GM19025 (cell line): ENCODE data around the gene ARCN1.
"Not testable (repeated sequence)": the region's sequence is repeated elsewhere in the genome, so short reads cannot be mapped to it uniquely, and the experiment has no call there.

Experiments
- ATAC-seq: cut with Tn5 transposase; IDR thresholded peaks from one replicate; pipeline ENCODE4 v1.9.1; 2021; ENCODE audit warnings: mild to moderate bottlenecking, low read depth, moderate library complexity; ENCODE audit not compliant: unreplicated experiment

ARCN1 gene

DNA sequence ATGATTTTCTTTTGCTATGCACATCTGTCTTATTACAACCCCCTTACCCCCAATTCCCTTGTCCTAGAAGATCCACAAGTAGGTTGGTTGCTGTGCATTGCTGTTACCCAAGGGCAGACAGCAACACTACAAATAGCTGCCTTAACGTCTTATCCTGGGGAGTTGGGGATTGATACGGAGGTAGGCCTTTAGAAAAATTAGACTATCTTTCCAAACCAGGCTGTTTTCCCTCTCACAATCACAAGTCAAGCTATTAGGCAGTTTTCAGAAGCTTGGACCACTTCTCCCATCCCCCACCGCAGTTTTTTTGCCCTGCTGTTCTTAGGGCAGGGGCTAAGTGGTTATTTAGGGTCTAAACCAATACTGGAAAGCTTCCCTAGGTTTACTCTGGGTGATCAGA is 32.4 kb downstream of the ARCN1 start:
- ATAC-seq = no peak

DNA sequence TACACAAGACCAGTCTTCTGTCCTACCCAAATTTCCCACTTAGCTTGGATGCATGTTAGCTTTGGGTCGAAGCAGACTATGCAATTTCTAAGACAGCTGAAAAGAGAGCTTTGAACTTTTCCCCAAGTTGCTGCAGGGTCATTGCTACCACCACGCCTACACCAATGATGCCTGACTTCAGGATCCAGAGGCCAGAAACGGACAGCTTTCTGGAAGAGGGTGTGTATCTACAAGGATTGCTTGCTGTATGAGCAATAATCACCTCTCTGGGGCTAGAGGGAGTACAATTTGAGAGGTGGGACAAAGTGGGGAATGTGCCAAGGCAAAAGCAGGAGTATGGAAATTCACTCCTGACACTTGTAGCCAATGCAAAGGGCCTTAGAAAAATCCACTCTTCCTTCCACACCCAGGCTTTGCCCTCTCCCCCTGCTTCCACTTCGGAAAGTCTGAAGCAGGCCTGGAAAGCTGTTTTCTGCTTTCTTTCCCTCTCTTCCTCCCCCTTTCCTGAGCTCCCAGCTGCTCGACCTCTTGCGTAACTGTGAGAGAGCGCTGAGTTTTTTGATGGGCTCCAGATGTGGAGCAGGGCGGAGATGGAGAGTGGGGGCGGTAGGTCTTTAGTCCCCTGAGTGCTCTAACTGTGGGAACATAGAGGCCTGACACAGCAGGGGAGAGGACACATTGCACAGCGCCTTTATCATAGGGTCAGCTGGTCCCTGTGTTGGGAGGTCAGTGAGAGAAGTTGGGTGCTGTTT is 33.1 kb downstream of the ARCN1 start:
- no peak for ATAC-seq

DNA sequence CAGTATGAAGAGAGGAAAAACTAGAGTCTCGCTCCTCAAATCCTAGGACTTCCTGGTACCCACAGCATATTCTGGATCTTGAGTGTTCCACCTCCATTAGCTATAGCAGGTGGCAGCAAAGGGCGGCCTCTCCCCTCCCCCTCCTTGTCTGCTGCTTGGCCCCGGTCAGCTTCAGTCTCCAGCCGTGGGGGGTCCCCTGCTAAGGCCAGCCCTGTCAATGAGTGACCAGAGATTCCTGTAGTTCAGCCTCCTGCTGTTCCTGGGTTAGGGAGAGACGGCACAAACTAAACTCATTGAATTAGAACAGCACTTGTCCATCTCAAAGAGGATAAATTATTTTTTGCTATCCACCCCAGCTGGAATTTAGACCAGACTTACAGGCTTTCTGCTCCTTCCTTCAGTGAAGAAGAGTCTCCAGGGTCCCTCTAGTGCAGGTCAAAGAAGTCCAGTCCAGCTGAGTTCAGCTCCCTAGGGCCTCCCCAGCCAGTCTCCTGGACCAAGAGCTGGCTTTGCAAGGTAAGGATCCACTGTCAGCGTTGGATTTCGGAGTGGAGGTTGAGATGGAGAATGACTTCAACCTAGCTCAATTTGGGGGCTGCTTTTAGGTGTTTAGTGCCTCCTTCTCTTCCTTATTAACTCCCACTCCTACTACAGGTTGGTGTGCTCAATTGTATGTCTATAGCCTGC is 34.1 kb downstream of the ARCN1 start:
- ATAC-seq = no peak

DNA sequence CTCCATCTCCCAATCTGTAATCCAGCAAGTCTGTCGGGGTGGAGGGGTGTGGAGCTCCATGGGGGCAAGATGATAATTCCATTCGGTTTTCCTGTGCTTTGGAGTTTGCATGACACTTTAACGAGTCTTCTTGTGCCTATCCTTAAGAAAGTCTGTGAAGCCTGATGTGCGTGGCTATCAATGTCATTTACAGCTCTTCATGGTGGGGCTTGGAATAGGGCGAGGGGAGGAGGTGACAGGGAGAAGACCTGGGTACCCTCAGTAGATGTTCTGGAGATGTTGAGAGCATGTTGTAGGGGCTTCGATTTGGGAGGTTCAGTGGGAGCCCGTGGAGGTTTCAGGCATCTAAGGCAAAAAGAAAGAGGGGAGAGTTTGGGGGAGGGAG is 34.6 kb downstream of the ARCN1 start:
- ATAC-seq = no peak

DNA sequence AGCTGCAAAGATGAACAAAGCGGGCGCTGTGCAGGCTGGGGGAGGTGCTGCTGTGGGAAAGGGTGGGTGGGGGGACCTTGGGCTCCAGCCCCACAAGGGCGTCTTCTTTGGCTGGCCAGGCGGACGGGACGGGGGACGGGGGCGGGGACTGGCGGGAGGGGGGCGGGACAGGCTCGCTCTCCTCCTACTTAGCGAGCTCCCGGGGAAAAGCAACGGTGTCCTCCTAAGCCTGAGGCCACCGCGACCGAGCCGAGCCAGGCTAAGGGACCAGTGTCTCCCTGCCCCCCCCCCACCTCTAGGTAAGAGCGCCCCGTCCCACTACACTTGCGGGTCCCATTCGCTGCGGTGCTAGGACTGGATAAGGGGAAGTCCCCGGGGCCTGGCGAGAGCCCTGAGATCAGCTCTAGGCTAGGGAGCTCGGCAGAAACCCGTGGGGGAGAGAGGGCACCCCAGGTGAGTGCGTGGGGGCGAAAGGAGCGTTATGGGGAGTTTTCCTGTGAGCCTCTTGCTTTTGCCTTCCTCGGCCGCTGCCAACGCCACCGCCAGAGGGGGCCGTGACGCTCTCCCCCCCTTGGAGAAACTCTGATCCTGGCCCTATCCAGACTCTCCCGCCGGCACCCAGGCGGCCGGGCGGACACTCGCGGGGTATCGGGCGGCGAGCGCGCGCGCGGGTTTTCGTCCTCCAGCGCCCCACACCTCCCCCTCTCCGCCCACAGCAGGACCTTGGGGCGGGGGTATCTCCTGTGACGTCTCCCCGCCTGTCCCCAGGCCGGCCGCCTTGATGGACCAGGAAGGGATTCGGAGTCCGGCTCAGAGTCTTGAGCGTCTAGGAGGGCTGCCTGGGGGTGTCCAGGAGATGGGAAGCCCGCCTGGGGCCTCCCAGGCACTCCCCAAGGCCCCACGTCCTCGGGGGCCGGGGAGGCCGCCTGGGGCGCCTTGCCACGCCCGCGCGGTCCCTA is 35.5 kb downstream of the ARCN1 start, which contains the start of gene PHLDB1:
TSS of gene PHLDB1 (plus strand) at position 215 of the 959 bp plus-strand sequence. CDS start 6,222 bp downstream, outside the sequence.
- ATAC-seq = no peak

DNA sequence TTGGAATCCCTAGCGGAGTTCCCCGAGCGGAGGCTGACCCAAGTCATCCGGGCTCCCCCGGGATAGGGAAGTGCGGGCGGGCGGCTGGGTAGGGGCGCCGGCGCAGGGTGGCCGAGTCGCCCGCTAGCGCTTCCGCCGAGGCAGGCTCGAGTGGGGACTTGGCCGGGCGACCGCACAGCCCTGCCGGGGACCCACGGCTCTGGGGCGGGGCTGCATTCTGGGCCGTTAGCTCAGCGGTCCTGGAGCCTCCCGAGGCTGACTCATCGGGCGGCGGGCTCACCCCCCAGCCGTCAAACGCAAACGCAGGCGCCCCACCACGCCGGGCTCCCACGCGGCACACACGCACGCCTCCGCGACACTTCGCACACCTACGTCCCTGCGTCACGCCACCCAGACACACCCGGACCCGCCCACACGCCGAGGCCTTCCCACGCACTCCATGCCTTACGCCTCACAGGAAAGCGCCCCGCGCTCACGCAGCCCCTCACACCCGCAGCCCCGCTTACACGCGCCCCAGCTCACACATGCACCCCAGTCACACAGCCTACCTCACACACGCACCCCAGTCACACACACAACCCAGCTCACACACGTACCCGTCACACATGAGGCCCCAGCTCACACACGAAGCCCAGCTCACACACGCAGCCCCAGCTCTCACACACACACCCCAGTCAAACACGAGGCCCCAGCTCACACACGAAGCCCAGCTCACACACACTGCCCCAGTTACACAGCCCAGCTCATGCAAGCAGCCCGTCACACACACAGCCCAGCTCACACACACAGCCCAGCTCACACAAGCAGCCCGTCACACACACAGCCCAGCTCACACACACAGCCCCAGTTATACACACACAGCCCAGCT is 36.4 kb downstream of the ARCN1 start:
- no peak for ATAC-seq

DNA sequence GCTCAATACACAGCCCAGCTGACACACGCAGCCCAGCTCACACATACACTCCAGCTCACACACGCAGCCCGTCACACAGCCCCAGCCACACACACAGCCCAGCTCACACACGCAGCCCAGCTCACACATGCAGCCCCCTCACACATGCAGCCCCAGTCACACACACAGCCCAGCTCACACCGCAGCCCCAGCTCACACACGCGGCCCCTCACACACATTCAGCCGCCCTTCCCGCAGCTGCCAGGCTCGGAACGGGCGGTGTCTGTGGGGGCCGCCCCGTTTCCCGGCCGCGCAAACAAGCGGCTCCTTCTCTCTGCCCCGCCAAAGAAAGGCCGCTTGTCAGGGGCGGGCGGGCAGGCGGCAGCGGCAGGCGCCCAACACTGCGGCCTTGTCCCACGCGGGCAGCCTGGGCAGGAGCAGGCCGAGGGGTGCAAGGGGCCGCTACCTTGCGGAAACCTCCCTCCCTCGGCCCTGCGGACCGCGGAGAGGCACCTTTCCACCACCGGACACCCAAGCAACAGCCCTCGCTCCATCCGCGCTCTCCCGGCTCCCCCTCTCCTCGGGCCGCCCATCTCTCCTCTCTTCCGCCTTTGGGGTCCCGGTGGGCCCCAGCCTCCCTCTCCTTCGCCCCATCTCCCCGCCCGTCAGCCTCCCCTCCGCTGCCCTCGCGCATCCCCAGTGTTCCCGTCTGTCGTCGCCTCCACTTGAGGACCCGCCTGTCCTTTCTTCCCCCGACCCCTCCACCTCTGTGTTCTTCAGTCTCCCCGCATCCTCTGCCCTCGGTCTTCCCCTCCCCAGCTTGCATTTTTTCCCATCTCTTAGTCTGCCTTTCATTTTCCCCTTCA is 37.4 kb downstream of the ARCN1 start:
- ATAC-seq = no peak

DNA sequence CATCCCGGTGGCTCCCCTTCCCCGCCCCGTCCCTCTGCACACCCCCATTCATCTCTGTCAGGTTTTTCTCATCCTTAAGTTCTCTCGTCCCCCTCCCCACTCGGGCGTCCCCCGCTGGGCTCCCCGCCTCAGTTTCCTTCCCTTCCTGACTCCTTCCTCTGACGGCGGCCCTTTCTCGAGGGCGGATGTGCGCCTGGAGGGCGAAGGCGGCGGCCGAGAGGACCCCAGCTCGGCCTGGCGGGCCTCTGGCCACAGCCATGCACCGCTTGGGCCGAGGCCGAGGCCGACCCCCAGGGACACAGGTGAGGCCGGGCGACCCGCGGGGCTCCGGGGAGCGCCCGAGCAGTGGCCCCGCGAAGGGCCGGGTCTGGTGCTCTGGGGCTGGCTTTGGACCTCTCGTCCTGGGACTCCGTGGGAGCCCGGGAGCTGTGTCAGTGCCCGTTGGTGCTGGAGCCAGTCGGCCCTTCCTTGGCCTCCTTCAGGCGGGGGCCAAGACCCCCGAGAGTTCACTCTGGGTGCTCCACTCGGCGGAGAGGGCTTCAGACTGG is 38.1 kb downstream of the ARCN1 start:
- no peak for ATAC-seq

DNA sequence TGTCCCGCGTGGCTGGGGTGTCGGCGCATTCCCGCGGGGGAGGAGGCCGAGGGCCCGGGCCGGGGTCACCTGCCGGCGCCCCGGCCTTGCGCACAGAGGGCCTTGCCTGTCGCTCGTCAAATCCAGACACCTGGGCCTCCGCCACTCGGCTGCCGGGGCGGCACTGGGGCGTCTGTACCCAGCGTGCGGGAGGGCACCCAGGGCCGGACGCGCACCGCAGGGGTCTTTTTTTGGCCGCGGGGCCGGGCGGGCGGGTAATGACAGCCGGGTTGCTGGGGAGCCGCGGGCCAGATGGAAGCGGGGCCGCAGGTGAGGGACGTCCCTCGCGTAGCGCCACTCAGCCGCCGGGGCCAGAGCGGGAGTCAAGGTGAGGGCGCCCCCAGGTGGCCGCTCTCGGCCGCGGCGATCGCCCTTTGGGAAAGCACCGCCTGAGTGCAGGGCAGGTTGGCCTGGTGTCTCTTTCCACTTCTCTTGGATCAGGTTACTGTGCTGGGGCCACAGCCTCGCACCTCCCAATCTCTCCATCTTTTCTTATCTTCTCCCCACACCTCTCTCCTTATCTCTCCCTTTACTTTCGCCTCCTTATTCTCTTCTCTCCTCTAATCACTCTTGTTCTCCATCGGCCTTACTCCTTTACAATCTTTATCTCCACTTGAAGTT is 38.7 kb downstream of the ARCN1 start:
- ATAC-seq = peak; percentile 41

DNA sequence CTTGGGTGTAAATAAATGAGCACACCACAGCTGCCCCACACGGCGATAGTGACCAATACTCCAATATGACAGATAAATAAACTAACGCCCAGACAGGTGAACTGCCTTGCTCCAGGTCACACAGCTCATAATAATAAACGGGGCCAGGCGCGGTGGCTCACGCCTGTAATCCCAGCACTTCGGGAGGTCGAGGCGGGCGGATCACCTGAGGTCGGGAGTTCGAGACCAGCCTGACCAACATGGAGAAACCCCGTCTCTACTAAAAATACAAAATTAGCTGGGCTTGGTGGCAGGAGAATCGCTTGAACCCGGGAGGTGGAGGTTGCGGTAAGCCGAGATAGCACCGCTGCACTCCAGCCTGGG is 39.2 kb downstream of the ARCN1 start:
- not testable (repeated sequence) for ATAC-seq

DNA sequence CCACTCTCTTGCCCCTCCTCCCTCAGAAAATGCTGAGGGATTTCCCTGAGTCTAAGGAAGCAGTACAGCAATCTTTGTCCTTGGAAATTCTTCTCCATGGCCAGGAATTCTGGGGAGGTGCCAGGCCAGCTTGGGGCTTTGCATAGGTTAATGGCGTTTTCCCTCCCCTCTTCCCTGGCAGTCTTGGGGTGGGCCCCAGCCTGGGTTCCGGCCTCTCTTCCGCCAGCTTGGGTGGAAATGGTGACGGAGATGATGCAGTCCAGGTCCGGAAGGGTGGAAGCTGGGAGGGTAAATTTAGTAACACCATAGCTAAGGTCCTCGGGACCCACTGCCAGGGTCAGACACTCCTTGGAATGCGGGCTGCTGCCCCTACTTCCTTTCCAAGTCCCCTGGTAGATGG is 40.2 kb downstream of the ARCN1 start:
- ATAC-seq = no peak

DNA sequence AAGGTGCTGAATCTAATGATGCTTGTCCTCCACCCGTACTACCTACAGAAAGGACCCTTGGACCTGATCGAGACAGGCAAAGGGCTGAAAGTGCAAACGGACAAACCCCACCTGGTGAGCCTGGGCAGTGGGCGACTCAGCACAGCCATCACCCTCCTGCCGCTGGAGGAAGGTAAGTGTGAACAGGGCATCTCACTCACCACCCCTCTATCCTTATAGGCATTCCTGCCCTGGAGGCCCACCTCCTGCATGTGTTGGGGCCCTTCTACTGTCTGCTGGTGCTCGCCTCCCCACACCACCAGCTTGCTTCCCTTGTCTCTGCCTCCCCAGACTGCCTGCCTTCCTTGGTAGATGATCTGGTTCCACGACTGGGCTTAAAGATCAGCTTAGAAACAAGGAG is 42.3 kb downstream of the ARCN1 start:
- ATAC-seq = no peak

DNA sequence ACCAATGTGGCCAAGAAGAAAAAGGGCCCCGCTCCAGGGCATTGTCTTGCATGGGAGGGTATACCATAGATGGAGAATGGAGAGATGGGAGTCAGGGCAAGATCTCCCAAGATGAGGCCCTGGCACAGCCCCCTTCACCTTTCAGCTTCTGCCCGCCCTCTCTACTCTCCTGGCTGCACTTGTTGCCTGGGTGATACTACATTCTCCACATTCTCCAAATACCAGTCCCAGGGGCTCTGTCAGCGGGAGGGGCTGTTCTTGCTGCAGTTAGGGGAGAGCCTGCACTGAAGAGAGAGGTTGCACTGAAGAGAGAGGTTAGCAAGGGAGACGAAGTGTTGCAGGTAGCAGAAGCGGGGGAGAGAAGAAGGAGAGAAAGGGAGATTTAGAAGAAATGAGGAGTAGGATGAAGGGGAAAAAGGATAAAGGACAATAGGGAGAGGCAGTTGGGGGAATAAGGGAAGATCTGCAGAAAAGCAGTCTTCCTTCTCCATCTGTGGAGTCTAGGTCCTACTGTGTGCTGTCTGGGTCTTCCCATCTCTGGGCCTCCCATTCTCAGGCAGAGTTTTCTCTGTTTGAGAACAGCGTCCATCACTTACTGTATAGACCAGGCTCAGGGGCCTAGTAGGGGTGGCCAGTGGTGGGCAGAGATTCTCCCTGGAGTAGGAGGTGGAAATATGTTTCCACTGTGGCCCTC is 43.2 kb downstream of the ARCN1 start:
- ATAC-seq = no peak

DNA sequence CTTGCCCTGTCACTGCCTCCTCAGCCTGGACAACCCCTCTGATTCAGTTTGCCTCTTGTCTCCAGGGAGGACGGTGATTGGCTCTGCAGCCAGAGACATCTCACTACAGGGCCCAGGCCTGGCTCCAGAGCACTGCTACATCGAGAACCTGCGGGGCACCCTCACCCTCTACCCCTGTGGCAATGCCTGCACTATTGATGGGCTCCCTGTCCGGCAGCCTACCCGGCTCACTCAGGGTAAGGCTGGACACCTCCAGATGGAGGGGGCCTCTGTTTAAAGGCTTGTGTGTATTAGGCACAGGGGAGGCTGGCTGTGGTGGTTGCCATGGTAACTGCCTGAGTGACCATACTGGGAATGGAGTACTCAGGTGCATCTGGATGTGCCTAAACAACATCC is 43.8 kb downstream of the ARCN1 start:
- ATAC-seq = no peak

DNA sequence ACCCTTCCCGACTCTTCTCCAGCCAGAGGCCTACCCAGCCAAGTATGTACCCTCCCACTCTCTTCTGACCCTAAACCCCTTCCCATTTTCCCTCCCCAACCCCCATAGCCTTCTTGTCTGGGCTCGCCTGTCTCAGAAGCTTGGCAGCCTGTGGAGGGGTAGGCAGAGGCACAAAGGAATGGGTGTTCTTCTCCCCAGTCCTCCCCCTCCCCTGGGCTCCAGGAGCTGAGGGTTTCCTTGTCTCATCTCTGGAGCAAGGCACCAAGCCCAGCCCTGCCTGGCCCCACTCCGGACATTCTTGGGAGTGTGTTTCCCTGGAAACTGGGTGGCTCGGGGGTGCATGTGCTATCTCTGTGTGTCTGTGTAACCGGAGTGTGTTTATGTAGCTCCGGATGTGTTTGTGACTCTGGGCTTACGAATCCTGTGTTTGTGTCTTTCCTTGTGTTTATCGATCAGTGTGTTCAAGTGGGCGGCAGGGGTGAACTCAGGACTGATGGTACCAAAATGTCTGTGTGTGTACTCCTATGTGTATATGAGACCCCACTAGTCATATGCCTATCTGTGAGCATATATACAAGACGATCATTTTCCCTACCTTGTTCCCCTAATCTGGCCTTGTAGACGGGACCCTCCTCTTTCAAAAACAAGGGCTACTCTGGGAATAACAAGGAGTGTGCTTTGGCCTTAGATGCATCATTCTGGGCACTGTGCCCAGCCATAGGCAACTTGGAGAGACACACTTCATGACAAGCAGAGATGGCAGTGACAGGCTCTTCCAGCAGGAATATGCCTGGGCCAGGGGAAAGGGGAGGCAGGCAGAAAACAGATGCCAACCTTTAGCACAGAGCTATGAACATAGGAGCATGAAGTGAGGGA is 46.1 kb downstream of the ARCN1 start:
- ATAC-seq = no peak

DNA sequence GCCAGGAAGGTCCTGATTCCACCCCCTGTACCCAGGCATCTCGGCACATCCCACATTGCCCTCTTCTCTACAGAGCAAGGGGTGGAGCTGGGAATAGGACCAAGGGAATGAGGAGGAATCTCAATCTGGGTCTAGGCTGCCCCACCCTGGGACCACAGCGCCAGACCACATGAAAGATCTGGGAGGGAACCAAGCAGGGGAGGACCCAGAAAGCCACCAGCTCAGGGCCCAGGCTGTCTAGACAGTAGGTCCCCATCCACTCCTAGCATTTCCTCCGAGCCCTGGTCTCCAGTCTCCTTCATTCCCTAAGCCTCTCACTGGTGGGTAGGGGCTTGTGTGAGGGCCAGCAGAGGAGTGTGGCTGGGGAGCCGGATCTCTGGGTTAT is 46.8 kb downstream of the ARCN1 start:
- no peak for ATAC-seq
